ENCODE measurements around the gene ASB1. TPM values are rescaled to one million over a fixed set of nuclear protein-coding genes. Genes with fewer than 3 reads are reported as not detected.

The ASB1 gene
- total and polyA plus RNA-seq, 2 of the 13 experiments (the other 11 are each of a cell fraction or from before 2014, with no cell fraction given), result 48.6 to 49.2 TPM

- TF ChIP-seq ZEB1 (IDR thresholded peaks at IDR 0.05; ENCODE audit: insufficient replicate concordance, low read depth) (no peak), ZNF761 (CRISPR knock-in tag; conservative IDR thresholded peaks at IDR 0.05) (no peak), ZC3H4 (CRISPR knock-in tag; IDR thresholded peaks at IDR 0.05; ENCODE audit: borderline replicate concordance) (no peak), MIXL1 (CRISPR knock-in tag; IDR thresholded peaks at IDR 0.05) (no peak), MED13 (CRISPR knock-in tag; IDR thresholded peaks at IDR 0.05) (no peak), SIN3A (IDR thresholded peaks at IDR 0.05; ENCODE audit: borderline replicate concordance, low read depth, low read length) (no peak), FOXO4 (CRISPR knock-in tag; conservative IDR thresholded peaks at IDR 0.05) (no peak), DPF2 (CRISPR knock-in tag; IDR thresholded peaks at IDR 0.05; ENCODE audit: borderline replicate concordance, low read depth) (no peak), ZNF691 (CRISPR knock-in tag; IDR thresholded peaks at IDR 0.05; ENCODE audit: borderline replicate concordance, low read depth) (no peak)
These were observed 68.7 kb downstream of the ASB1 start (continued) for GRCh38 chr2:238495422-238495821.

GRCh38 chr2:238496756-238497609, 70.3 kb downstream of the ASB1 start:
- Histone ChIP-seq H3K4me2 (ENCODE audit: low read depth, low read length) (no peak overlapping the region), H4K20me1 (ENCODE audit: insufficient read depth, low read length) (no peaks in the 10 kb centered on the region), H3K9me3 (ENCODE audit: low read length) (no peaks in the 10 kb centered on the region), H3K79me2 (ENCODE audit: insufficient read depth, low read length) (no peaks in the 10 kb centered on the region), H3K36me3 (replicated peaks in 1 of 2; ENCODE audit: control insufficient read depth in 1 of 2, insufficient read depth in 2 of 2, low read length in 2 of 2) (no peaks in the 10 kb centered on the region), H3K9ac (ENCODE audit: insufficient read depth, low read depth, low read length) (no peak overlapping the region), H3K27ac (ENCODE audit: extremely low read length, insufficient read depth, low read length) (no peak overlapping the region), H3K4me3 (replicated peaks in 1 of 3; ENCODE audit: insufficient read depth in 1 of 3, low read depth in 2 of 3, low read length in 3 of 3) (no peak overlapping the region), H3K27me3 (ENCODE audit: control insufficient read depth in 1 of 2, insufficient read depth in 2 of 2, low read length in 2 of 2) (no peaks in the 10 kb centered on the region), H2AFZ (ENCODE audit: low read length) (no peak overlapping the region), H3K4me1 (ENCODE audit: insufficient read depth, low read length) (0 out of 2 replicates have a peak, but pooled peaks cover 8% of the 10 kb centered on the region)
- WGBS (ENCODE audit: low lambda C conversion rate), result 76% methylated on average over 19 of the region's 23 CpGs
- no peak for ATAC-seq
- FAIRE-seq, result no peak
- no TSS peak for BruUV-seq (replicated peaks)
- ChIA-PET POLR2A (interaction anchor here (1.4 kb wide), 1 partner anchor 12 kb away, joined by 3 read pairs; no protein-coding TSS in a partner anchor), CTCF (ENCODE audit: low intra/inter-chr PET ratio, low total read pairs) (no interaction called here)
- intact Hi-C loops (cut with micrococcal nuclease; ENCODE audit: unreplicated experiment) (no loop called here), in situ Hi-C loops (cut with HindIII; ENCODE audit: extremely low pct_ligation_motif_present, low pct_unique_long_range_greater_than_20kb) (no loop called here)
- DNase-seq (ENCODE audit: low spot score), result no peak
- no peak for TF ChIP-seq ZBTB1 (CRISPR knock-in tag; IDR thresholded peaks at IDR 0.05; ENCODE audit: borderline replicate concordance)
- TF ChIP-seq TGIF2 (CRISPR knock-in tag; IDR thresholded peaks at IDR 0.05), result no peak
- TF ChIP-seq ZNF800 (CRISPR knock-in tag; IDR thresholded peaks at IDR 0.05), result no peak
- TF ChIP-seq ZNF841 (CRISPR knock-in tag; IDR thresholded peaks at IDR 0.05; ENCODE audit: borderline replicate concordance), result no peak
- no peak for TF ChIP-seq ZMAT5 (CRISPR knock-in tag; IDR thresholded peaks at IDR 0.05; ENCODE audit: borderline replicate concordance, low read depth)
- TF ChIP-seq TBP (CRISPR knock-in tag; IDR thresholded peaks at IDR 0.05), result no peak
- no peak for TF ChIP-seq ZNF530 (CRISPR knock-in tag; IDR thresholded peaks at IDR 0.05; ENCODE audit: low read depth)
- no peak for TF ChIP-seq ATF7-NPFF (CRISPR knock-in tag; IDR thresholded peaks at IDR 0.05; ENCODE audit: low read depth)

Data from HepG2 (cell line).